H9 (cell line): ENCODE measurements around the gene GBP4. TPM values are rescaled to one million over a fixed set of nuclear protein-coding genes. Genes with fewer than 3 reads are reported as not detected.

Experiments used
- DNase-seq: peaks from one replicate; pipeline ENCODE4 v3.0.0-alpha.2; 2017
- H2AFZ ChIP-seq: one replicate; pipeline ENCODE4 v1.6.1; 2013; ENCODE audit warnings: mild to moderate bottlenecking, low read length, control low read depth, moderate library complexity
- H2AK5ac ChIP-seq: 2 replicates; pipeline ENCODE4 v1.6.1; 2013; ENCODE audit warnings: low read length, control low read depth, mixed read lengths; ENCODE audit not compliant: insufficient read length
- H2BK120ac ChIP-seq: one replicate; pipeline ENCODE4 v1.6.1; 2013; ENCODE audit warnings: low read depth, mild to moderate bottlenecking, low read length, control low read depth, inconsistent platforms; ENCODE audit not compliant: poor library complexity, severe bottlenecking
- H2BK12ac ChIP-seq: 2 replicates; pipeline ENCODE4 v1.6.1; 2013; ENCODE audit warnings: low read length, control low read depth, mixed read lengths, low read depth; ENCODE audit not compliant: insufficient read length
- H2BK15ac ChIP-seq: 2 replicates; pipeline ENCODE4 v1.6.1; 2013; ENCODE audit warnings: low read depth, low read length, control low read depth
- H2BK20ac ChIP-seq: one replicate; pipeline ENCODE4 v1.6.1; 2013; ENCODE audit warnings: low read depth, mild to moderate bottlenecking, low read length, control low read depth, inconsistent platforms; ENCODE audit not compliant: poor library complexity, severe bottlenecking
- H2BK5ac ChIP-seq: 2 replicates; pipeline ENCODE4 v1.6.1; 2013; ENCODE audit warnings: low read length, control low read depth, mixed read lengths; ENCODE audit not compliant: insufficient read length
- H3K14ac ChIP-seq: 2 replicates; pipeline ENCODE4 v1.6.1; 2013; ENCODE audit warnings: low read length, control low read depth; ENCODE audit not compliant: insufficient read depth
- H3K18ac ChIP-seq: 2 replicates; pipeline ENCODE4 v1.6.1; 2013; ENCODE audit warnings: low read depth, mild to moderate bottlenecking, mixed read lengths, low read length, control low read depth; ENCODE audit not compliant: insufficient read length
- H3K23ac ChIP-seq: 2 replicates; pipeline ENCODE4 v1.6.1; 2013; ENCODE audit warnings: low read length, control low read depth, mixed read lengths, low read depth; ENCODE audit not compliant: insufficient read length
- H3K23me2 ChIP-seq: 2 replicates; pipeline ENCODE4 v1.6.1; 2013; ENCODE audit warnings: low read depth, mild to moderate bottlenecking, mixed read lengths, low read length, control low read depth; ENCODE audit not compliant: insufficient read length, poor library complexity, severe bottlenecking
- H3K27ac ChIP-seq: 2 replicates; pipeline ENCODE4 v1.5.1; 2013; ENCODE audit warnings: low read length, control low read depth, mixed read lengths, low read depth; ENCODE audit not compliant: insufficient read length
- H3K27me3 ChIP-seq: 2 replicates; pipeline ENCODE4 v1.6.1; 2013; ENCODE audit warnings: low read length, control low read depth, inconsistent platforms; ENCODE audit not compliant: insufficient read depth
- H3K4ac ChIP-seq: 2 replicates; pipeline ENCODE4 v1.6.1; 2013; ENCODE audit warnings: low read depth, mild to moderate bottlenecking, control low read depth, inconsistent platforms, low read length, moderate library complexity
- H3K4me1 ChIP-seq: 2 replicates; pipeline ENCODE4 v1.6.1; 2013; ENCODE audit warnings: low read length, control low read depth, inconsistent platforms; ENCODE audit not compliant: insufficient read depth
- H3K4me2 ChIP-seq: 2 replicates; pipeline ENCODE4 v1.6.1; 2013; ENCODE audit warnings: low read length, control low read depth, mixed read lengths; ENCODE audit not compliant: insufficient read length, insufficient read depth
- H3K56ac ChIP-seq: 2 replicates; pipeline ENCODE4 v1.6.1; 2013; ENCODE audit warnings: low read depth, mild to moderate bottlenecking, mixed read lengths, low read length, control low read depth; ENCODE audit not compliant: insufficient read length
- H3K79me1 ChIP-seq: 2 replicates; pipeline ENCODE4 v1.6.1; 2013; ENCODE audit warnings: low read depth, mild to moderate bottlenecking, moderate library complexity, low read length, control low read depth, inconsistent platforms; ENCODE audit not compliant: insufficient read depth, poor library complexity, severe bottlenecking
- H3K79me2 ChIP-seq: 2 replicates; pipeline ENCODE4 v1.6.1; 2013; ENCODE audit warnings: low read length, control low read depth, inconsistent platforms; ENCODE audit not compliant: insufficient read depth
- H3K9ac ChIP-seq: 2 replicates; pipeline ENCODE4 v1.6.1; 2013; ENCODE audit warnings: low read length, control low read depth, mixed read lengths; ENCODE audit not compliant: insufficient read length; ENCODE audit errors: extremely low read depth
- H3K9me3 ChIP-seq: one replicate; pipeline ENCODE4 v1.6.1; 2013; ENCODE audit warnings: low read depth, low read length, inconsistent platforms; ENCODE audit not compliant: control insufficient read depth
- H3T11ph ChIP-seq: one replicate; pipeline ENCODE4 v1.6.1; 2013; ENCODE audit warnings: mild to moderate bottlenecking, low read length, control low read depth, inconsistent platforms
- H4K20me1 ChIP-seq: one replicate; pipeline ENCODE4 v1.6.1; 2013; ENCODE audit not compliant: control insufficient read depth, insufficient read length, insufficient read depth
- H4K5ac ChIP-seq: 2 replicates; pipeline ENCODE4 v1.6.1; 2013; ENCODE audit warnings: low read depth, mild to moderate bottlenecking, mixed read lengths, low read length, control low read depth; ENCODE audit not compliant: insufficient read length
- H4K8ac ChIP-seq: replicated peaks from 2 replicates; pipeline ENCODE4 v1.6.1; 2013; ENCODE audit warnings: low read length, control low read depth, mixed read lengths, low read depth; ENCODE audit not compliant: insufficient read length
- H4K91ac ChIP-seq: 2 replicates; pipeline ENCODE4 v1.6.1; 2013; ENCODE audit warnings: low read depth, mild to moderate bottlenecking, moderate library complexity, mixed read lengths, low read length, control low read depth; ENCODE audit not compliant: insufficient read length
- H3K27ac Mint-ChIP-seq, 3 experiments: 2 replicates in 2 of 3; 3 replicates in 1 of 3; pipeline ENCODE4 v1.8.0; 2020 to 2021; ENCODE audit warnings: mixed read lengths in 3 of 3, mild to moderate bottlenecking in 1 of 3, moderate library complexity in 1 of 3
- H3K27me3 Mint-ChIP-seq: 2 replicates; pipeline ENCODE4 v1.8.0; 2021; ENCODE audit warnings: low read depth, mild to moderate bottlenecking, moderate library complexity, mixed read lengths
- H3K36me3 Mint-ChIP-seq, 3 experiments: 2 replicates in 2 of 3; 3 replicates in 1 of 3; pipeline ENCODE4 v1.8.0; 2020 to 2021; ENCODE audit warnings: low read depth in 3 of 3, mixed read lengths in 3 of 3; ENCODE audit not compliant: insufficient read depth in 1 of 3
- H3K4me1 Mint-ChIP-seq, 2 experiments: 2 replicates each; pipeline ENCODE4 v1.8.0; 2020; ENCODE audit warnings: mixed read lengths in 2 of 2
- H3K4me3 Mint-ChIP-seq, 2 experiments: 2 replicates in 1 of 2; 3 replicates in 1 of 2; pipeline ENCODE4 v1.8.0; 2020 to 2021; ENCODE audit warnings: mild to moderate bottlenecking in 2 of 2, mixed read lengths in 2 of 2, moderate library complexity in 1 of 2
- H3K9me3 Mint-ChIP-seq, 2 experiments: 2 replicates in 1 of 2; 3 replicates in 1 of 2; pipeline ENCODE4 v1.8.0; 2020; ENCODE audit warnings: mild to moderate bottlenecking in 2 of 2, mixed read lengths in 2 of 2, moderate library complexity in 1 of 2
- WGBS: extraction: QIAGEN DNeasy Blood & Tissue Kit; methylation state at CpG from one replicate; pipeline ENCODE4 v1.1.7; 2013; ENCODE audit warnings: missing lambda C conversion rate, low lambda C conversion rate, mixed read lengths; ENCODE audit not compliant: insufficient read length; ENCODE audit errors: extremely low coverage; 5-methylcytosine and 5-hydroxymethylcytosine counted together
- total RNA-seq: library from RNA; stranded (reverse); gene quantifications from 2 replicates; pipeline ENCODE4 v1.2.1, GENCODE V29; 2021
- TF ChIP-seq, protein P1 (sequence below): fragments of 200-600 bp; sonication (generic); conservative IDR thresholded peaks from 3 replicates; pipeline ENCODE4 v1.8.0; 2021; ENCODE audit warnings: antibody characterized with exemption, mild to moderate bottlenecking

GBP4 gene
- total RNA-seq, 1 experiment from 2014 or later, result not detected

DNA sequence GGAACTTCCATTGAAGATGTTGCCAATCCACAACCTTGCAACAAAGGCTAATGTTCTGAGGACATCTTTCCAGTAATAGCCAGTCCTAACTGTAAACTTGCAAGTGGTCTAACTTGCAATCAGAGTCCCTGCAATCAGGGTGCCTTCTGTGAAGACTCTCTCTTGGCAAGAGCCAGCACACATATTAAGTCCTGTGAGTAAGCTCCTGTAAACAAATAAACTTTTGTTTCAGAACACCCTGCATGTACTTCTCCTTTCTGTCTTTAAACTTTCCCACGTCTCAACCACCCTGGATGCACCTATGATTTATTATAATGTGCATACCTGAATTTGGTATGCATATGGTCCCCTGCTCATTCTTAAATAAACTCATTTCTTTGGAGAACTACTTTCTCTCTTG is 32.0 kb downstream of the GBP4 start:
- Histone ChIP-seq H3K27me3 (no peaks in the 10 kb centered on the region), H2BK5ac (no peak overlapping the region), H3K27ac (no peak overlapping the region), H4K20me1 (no peaks in the 10 kb centered on the region), H3K14ac (no peak overlapping the region), H3K56ac (no peak overlapping the region), H3K18ac (no peak overlapping the region), H2AK5ac (no peak overlapping the region), H3K79me2 (no peaks in the 10 kb centered on the region), H2BK120ac (no peak overlapping the region), H4K91ac (no peak overlapping the region), H3K4me2 (no peak overlapping the region), H3T11ph (no peak overlapping the region), H3K79me1 (no peaks in the 10 kb centered on the region), H2BK20ac (no peak overlapping the region), H3K23me2 (no peaks in the 10 kb centered on the region), H2BK12ac (no peak overlapping the region), H4K8ac (no peak overlapping the region), H3K9me3 (no peaks in the 10 kb centered on the region), H3K23ac (no peak overlapping the region), H3K9ac (no peak overlapping the region), H3K4ac (no peak overlapping the region), H3K4me1 (no peaks in the 10 kb centered on the region), H4K5ac (no peak overlapping the region), H2AFZ (no peak overlapping the region), H2BK15ac (no peak overlapping the region)
- no CpG with 5 or more reads among the region's 1 CpG for WGBS
- H3K4me1 Mint-ChIP-seq, result no peaks in the 10 kb centered on the region
- H3K27me3 Mint-ChIP-seq, result no peaks in the 10 kb centered on the region; the same call in 1 of the 2 replicates
- no peak overlapping the region for H3K27ac Mint-ChIP-seq
- no peaks in the 10 kb centered on the region; a peak in 1 of 5 replicates for H3K9me3 Mint-ChIP-seq
- TF ChIP-seq, protein P1, sequence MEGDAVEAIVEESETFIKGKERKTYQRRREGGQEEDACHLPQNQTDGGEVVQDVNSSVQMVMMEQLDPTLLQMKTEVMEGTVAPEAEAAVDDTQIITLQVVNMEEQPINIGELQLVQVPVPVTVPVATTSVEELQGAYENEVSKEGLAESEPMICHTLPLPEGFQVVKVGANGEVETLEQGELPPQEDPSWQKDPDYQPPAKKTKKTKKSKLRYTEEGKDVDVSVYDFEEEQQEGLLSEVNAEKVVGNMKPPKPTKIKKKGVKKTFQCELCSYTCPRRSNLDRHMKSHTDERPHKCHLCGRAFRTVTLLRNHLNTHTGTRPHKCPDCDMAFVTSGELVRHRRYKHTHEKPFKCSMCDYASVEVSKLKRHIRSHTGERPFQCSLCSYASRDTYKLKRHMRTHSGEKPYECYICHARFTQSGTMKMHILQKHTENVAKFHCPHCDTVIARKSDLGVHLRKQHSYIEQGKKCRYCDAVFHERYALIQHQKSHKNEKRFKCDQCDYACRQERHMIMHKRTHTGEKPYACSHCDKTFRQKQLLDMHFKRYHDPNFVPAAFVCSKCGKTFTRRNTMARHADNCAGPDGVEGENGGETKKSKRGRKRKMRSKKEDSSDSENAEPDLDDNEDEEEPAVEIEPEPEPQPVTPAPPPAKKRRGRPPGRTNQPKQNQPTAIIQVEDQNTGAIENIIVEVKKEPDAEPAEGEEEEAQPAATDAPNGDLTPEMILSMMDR, result no peak
- DNase-seq, result no peak
- no peaks in the 10 kb centered on the region for H3K36me3 Mint-ChIP-seq
- H3K4me3 Mint-ChIP-seq, result no peak overlapping the region
